ENCODE measurements around the gene YRDC.

The YRDC gene

GRCh38 chr1:37850352-37850955, 42.4 kb upstream of the YRDC start:
- TF ChIP-seq CTCF (IDR thresholded peaks at IDR 0.05; ENCODE audit: poor library complexity, severe bottlenecking), result no peak
- H3K9me3 ChIP-seq (ENCODE audit: severe bottlenecking), result no peaks in the 10 kb centered on the region
- H3K4me1 ChIP-seq (ENCODE audit: insufficient read depth, poor library complexity, severe bottlenecking), result peaks cover 19% of the 10 kb centered on the region
- no peak overlapping the region for H3K27ac ChIP-seq (ENCODE audit: poor library complexity, severe bottlenecking)
- DNase-seq (ENCODE audit: low spot score) (no peak), ATAC-seq (ENCODE audit: low read depth) (peak; percentile 81)
- no peaks in the 10 kb centered on the region for H3K27me3 ChIP-seq (ENCODE audit: insufficient read depth, poor library complexity, severe bottlenecking)
- H3K4me3 ChIP-seq (ENCODE audit: severe bottlenecking), result no peak overlapping the region
- peaks cover 24% of the 10 kb centered on the region for H3K36me3 ChIP-seq (ENCODE audit: low read depth)

GRCh38 chr1:37849480-37849879, 41.5 kb upstream of the YRDC start:
- Histone ChIP-seq H3K36me3 (ENCODE audit: low read depth) (peaks cover 18% of the 10 kb centered on the region), H3K9me3 (ENCODE audit: severe bottlenecking) (no peaks in the 10 kb centered on the region), H3K27ac (ENCODE audit: poor library complexity, severe bottlenecking) (no peak overlapping the region), H3K27me3 (ENCODE audit: insufficient read depth, poor library complexity, severe bottlenecking) (no peaks in the 10 kb centered on the region), H3K4me1 (ENCODE audit: insufficient read depth, poor library complexity, severe bottlenecking) (peaks cover 19% of the 10 kb centered on the region), H3K4me3 (ENCODE audit: severe bottlenecking) (no peak overlapping the region)
- DNase-seq (ENCODE audit: low spot score) (no peak), ATAC-seq (ENCODE audit: low read depth) (no peak)
- no peak for TF ChIP-seq CTCF (IDR thresholded peaks at IDR 0.05; ENCODE audit: poor library complexity, severe bottlenecking)

GRCh38 chr1:37846647-37847339, 38.8 kb upstream of the YRDC start:
- Histone ChIP-seq H3K36me3 (ENCODE audit: low read depth) (peaks cover 10% of the 10 kb centered on the region; the same call in 1 of the 2 replicates), H3K27me3 (ENCODE audit: insufficient read depth, poor library complexity, severe bottlenecking) (no peaks in the 10 kb centered on the region), H3K4me3 (ENCODE audit: severe bottlenecking) (no peak overlapping the region), H3K9me3 (ENCODE audit: severe bottlenecking) (no peaks in the 10 kb centered on the region), H3K27ac (ENCODE audit: poor library complexity, severe bottlenecking) (peak overlapping the region; percentile 25), H3K4me1 (ENCODE audit: insufficient read depth, poor library complexity, severe bottlenecking) (peaks cover 15% of the 10 kb centered on the region)
- no peak for DNase-seq (ENCODE audit: low spot score)
- TF ChIP-seq CTCF (IDR thresholded peaks at IDR 0.05; ENCODE audit: poor library complexity, severe bottlenecking), result no peak
- ATAC-seq (ENCODE audit: low read depth), result no peak

GRCh38 chr1:37845786-37846185, 37.8 kb upstream of the YRDC start:
- peaks cover 15% of the 10 kb centered on the region; the same call in 1 of the 2 replicates for H3K36me3 ChIP-seq (ENCODE audit: low read depth)
- H3K4me1 ChIP-seq (ENCODE audit: insufficient read depth, poor library complexity, severe bottlenecking), result peaks cover 9% of the 10 kb centered on the region
- H3K9me3 ChIP-seq (ENCODE audit: severe bottlenecking), result no peaks in the 10 kb centered on the region
- no peaks in the 10 kb centered on the region for H3K27me3 ChIP-seq (ENCODE audit: insufficient read depth, poor library complexity, severe bottlenecking)
- ATAC-seq (ENCODE audit: low read depth), result no peak
- DNase-seq (ENCODE audit: low spot score), result no peak
- peak overlapping the region; percentile 25 for H3K27ac ChIP-seq (ENCODE audit: poor library complexity, severe bottlenecking)
- TF ChIP-seq CTCF (IDR thresholded peaks at IDR 0.05; ENCODE audit: poor library complexity, severe bottlenecking), result no peak
- no peak overlapping the region for H3K4me3 ChIP-seq (ENCODE audit: severe bottlenecking)
